Stimulated activated CD4-positive, alpha-beta T cell treated with anti-CD3 and anti-CD28 coated beads, Interleukin-1b, Interleukin-23, amount 100 ng/mL, for 24 hours (primary cell): ENCODE results near the gene DAGLA.

ENCODE experiments used
- DNase-seq, 4 experiments: peaks; one replicate each; pipeline ENCODE4 v3.0.0-alpha.2; 2020; ENCODE audit warnings: low read depth in 4 of 4, low spot score in 1 of 4

DAGLA gene

DNA sequence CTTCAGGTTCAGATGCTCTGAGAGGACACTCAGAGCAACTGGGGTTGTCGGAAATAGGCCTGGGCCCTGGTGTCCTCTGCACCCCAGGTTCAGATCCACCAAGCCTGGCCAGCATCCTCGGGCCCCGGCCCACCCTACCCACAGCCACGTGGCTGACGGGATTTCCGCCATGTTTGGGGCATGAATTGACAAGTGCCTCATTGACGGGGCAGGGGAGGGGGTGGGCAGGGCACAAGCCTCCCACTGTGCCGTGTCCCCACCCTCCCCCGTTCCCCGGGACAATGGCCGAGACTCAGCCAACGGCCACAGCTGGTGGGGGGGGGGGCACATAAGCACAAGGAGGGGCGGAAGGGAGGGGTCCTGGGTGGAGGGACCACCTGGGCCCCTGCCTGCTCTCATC is 80.8 kb downstream of the DAGLA start:
- DNase-seq: no peak

DNA sequence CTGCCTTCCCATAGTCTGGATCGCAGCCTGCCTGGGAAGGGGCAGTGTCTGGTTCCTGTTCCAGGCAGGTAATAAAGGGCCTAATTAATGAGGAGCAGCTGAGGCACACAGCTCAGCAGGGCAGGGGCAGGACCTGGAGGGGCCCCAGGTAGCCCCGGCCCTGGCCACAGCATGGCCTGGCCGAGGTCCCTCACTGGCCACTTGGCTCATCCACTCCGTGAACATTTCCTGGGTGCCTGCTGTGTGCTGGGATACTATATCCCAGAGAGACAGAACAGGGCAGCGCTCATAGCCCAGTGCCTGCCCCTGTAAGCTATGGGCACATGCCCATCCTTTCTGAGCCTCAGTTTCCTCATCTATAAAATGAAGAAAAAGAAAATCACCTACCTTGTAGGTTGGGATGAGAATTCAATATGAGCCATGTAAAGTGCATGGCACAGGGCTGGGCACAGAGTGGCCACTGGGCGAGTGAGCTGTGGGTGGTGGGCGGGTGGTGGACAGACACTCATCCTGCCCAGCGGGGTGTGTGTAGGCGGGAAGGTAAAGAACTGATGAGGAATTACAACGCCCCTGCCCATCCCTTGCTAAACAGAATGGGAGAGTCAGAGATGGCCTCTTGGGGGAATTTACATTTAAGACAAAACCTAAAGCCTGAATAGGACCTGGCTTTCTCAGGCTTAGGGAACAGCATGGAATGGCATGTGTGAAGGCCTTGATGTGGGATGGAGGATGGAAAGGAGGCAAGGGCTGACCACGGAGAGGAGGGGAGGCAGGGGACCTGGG is 81.4 kb downstream of the DAGLA start:
- DNase-seq: no peak

DNA sequence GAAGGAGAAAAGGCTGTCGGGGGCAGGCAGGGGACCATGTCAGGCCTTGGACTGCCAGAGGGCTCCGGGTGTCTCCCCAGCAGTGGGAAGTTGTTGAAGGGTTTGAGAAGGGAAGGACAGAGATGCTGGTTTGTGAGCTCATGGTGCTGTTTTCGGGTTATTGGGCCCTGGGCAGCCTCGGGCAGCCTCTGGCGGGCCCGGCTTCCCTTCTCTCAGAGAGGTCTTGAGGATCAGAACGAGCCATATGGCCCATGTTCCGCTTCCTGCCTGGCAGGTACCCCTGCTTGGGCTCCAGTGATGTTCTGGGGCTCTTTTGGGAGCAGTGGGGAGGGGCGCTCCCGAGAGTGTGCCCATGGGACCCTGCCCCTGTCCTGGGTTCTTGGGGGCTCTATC is 82.0 kb downstream of the DAGLA start:
- DNase-seq: no peak

DNA sequence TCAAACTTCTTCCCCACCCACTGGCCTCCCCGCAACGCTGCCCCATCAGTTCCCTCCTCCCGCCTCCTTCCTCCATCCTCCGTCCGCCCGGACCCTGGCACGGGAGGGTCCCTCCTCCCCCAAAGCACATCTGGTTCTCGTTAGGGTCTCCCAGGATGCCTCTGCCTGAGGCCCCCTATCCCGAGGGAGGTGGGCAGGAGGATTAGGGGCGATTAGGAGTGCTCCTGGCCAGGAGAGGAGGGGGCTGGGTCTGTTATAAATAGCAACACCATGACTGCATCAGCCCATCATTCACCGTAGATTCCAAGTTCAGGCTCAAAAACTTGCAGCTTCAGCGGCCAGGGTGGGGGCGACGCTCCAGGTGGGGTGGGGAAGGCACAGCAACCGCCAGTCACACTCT is 82.6 kb downstream of the DAGLA start:
- DNase-seq: no peak

DNA sequence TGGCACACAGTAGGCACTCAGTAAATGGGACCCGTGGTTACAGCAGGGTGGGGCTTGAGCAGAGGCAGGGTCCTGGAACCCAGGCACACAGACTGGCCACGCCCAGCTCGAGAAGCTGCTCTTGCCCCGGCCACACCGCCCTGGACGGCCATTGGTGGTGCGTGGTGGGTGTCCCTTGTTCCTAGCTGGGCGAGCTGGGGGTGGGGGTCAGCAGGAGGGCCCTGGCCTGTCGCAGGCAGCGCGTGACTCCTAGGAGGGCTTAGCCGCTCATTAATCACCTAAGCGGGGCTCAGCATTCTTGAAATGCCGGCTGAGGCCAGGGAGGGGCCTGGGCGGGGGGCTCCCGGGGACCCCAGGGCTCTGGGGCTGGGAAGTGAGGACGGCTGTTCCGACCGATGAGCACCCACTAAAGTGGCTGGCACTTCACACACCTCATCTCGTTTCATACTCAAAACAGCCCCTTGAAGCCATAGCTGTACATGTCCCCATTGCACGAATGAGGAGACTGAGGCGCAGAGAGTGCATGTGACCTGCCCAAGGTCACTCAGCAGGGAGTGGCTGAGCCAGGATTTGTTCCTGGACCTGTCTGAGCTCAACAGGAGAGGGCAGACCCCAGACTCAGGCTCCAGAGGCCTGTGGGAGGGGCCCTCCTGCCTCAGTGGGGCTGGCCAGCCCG is 83.9 kb downstream of the DAGLA start:
- DNase-seq: no peak

DNA sequence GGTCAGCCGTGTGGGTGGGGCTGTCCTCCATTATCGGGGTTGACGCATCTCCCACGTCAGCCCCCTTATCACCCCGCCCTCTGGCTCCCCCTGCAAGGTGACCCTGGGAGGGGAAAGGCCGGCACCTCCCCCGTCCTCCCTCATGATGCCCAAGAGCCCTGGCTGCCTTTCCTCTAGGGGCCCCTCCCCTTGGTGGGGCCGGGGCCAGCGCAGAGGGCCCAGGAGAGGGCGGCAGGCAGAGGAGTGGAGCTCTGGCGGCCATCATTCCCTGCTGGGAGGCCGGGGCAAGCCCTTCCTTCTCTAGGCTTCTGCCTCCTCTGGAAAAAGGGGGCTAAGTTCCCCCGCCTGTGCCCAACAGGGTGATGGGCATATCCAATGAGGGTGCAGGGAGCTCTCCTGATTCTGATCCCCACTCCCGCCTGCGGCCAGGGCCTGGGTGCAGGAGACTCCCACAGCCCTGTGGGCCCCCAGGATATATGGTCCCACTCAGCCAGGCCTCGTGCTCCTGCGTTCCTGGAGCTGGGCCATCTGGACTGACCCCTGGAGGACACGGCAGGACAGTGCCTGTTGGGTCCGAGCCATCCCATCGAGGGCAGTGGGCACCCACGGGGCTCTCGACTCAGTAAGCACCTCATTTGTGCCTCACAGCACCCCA is 84.5 kb downstream of the DAGLA start:
- no peak for DNase-seq

DNA sequence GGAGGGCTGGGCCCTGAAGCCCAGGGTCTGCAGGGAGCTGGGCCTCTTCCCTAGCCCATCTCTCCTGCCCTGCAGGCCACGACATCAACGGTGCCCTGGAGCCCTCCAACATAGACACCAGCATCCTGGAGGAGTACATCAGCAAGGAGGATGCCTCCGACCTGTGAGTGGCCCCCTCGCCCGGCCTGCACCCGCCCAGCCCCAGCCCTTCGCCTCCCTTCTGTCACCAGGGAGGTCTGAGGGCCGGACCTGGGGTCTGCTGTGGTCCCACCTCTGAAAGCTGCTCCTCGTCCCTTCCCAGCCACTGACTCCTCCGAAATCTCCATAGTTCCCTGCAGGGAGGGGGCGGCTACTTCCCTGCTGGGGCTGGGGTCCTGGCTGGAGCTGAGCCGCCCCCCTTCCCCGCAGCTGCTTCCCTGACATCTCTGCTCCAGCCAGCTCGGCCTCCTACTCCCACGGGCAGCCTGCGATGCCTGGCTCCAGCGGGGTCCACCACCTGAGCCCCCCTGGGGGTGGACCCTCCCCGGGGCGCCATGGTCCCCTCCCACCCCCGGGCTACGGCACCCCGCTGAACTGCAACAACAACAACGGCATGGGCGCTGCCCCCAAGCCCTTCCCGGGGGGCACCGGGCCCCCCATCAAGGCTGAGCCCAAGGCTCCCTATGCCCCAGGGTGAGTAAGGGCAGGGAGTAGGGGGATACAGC is 85.5 kb downstream of the DAGLA start:
- no peak for DNase-seq

DNA sequence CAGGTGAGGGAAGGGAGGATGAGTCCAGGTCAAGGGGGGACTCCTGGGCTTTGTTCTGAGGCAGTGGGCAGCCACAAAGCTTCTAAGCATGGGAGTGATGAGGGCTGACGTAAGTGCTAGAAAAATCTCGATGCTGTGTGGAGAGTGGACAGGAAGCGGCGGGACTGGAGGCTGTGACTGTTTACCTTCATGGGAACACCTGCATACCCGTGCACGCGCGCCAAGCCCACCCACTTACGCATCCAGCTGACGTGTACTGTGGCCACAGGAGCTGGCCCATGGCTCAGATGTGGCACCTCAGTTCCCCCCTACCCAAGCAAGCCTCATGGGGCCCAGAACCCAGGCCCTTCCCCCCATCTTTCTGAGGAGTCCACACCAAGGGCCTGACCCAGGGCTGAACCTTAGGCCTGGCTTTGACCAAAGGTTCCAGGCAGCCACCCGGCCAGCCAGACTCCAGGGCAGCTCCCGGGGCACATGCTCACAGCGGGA is 86.2 kb downstream of the DAGLA start:
- no peak for DNase-seq

DNA sequence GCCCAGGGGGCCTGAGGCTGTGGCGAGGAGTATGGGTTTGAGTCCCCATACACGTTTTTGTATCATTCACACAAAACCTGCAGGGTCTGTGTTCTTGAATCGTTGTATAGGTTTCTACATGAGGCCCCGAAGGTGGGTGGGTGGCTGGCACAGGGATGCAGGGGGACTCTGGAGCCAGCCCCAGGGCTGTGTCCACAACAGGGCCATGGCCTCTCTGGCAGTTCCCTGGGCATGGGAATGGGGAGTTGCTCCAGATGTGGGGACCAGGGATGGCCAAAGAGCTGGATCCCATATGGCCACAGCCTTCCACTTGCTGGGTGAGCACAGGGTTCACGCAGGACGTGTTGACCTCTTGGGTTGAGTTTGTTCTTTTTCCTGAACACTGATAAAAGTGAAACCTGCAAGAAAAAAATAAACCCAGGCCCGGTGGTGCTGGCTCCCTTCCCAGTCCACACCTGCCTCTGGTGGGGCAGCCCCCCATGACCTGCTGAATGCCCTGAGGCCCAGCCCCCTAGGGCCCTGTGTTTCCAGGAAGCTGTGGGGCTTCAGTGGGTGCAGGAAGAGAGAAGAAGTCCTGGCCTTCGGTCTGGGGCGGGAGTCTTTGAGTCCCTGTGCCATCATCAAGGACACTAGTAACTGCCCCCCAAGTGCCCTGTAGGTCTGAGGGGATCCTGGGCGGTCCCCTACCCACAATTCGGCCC is 88.3 kb downstream of the DAGLA start:
- DNase-seq: no peak

DNA sequence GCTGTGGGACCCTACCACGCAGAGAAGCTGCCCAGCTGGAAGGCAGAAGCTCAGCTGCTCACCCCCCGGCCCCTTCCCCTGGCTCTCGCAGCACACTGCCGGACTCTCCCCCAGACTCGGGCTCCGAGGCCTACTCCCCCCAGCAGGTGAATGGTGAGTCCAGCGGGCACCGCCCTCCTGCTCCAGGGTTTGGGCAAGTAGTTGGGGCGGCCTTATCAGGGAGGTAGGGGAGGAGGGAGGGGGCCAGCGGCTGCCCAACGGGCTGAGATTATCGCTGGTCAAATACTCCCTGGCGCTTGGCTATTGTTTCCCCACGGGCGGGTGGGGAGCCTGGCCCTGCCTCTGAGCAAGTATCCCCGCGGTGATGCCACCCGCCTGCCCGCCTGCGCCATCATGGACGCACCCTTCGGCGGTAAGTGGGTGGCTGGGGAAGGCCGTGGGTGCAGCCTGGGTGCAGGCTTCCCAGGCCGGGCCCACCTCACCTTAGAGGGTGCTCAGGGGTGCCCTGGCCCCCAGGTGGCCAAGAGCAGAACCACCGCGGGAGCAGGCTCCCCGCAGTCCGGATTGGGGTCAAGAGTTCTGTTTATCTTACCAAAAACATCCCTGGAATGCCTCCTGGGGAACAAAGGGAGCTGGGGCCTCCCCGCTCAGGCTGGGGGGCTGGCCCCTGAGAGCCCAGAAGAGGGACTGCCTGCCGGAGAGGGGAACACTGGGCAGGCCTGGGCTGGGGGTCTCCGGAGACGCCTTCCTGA is 89.2 kb downstream of the DAGLA start:
- DNase-seq: no peak

DNA sequence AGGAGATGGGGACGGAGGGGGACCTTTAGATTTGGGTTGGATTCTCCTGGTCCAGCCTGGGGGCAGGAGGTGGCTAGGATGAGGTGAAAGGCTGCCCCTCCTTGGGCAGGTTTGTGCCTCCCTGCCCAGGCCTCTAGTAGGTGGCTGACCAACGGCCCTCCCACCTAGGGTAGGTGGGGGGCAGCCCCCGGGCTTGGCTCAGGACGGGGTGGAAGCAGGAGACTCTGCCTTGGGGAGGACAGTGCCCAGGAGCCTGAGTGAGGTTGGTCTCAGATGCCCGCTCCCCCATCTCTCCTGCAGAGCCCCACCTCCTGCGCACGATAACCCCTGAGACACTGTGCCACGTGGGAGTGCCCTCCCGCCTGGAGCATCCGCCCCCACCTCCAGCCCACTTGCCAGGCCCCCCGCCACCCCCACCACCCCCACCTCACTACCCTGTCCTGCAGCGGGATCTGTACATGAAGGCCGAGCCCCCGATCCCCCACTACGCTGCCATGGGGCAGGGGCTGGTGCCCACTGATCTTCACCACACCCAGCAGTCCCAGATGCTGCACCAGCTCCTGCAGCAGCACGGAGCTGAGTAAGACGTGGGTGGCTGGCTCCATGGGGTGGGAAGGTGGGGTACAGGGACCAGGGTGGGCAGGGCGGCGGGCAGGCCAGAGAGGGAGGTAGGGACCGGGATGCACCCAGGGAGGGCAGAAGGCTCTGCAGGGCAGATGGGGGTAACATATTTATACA is 89.9 kb downstream of the DAGLA start:
- DNase-seq: no peak

DNA sequence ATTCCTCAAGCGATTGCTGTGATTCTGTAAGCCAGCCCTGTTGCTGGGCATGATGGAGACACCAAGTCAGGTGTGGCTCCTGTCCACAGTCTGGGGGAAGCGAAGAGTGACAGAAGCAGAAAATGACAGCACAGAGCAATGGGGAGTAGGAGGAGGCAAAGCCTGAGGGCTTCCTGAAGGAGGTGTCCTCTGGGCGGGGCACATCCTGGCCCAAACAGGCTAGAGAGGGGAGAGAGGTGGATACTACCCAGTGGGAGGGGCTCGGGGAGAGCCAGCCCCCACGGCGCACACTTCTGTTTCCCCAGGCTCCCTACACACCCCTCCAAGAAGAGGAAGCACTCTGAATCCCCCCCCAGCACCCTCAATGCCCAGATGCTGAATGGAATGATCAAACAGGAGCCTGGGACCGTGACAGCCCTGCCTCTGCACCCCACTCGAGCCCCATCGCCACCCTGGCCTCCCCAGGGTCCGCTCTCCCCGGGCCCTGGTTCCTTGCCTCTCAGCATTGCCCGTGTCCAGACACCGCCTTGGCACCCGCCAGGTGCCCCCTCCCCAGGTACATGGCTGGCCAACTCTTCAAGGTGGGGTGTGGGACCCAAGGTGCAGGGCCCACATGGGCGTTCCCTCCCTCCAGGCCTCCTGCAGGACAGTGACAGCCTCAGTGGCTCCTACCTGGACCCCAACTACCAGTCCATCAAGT is 91.2 kb downstream of the DAGLA start:
- no peak for DNase-seq

DNA sequence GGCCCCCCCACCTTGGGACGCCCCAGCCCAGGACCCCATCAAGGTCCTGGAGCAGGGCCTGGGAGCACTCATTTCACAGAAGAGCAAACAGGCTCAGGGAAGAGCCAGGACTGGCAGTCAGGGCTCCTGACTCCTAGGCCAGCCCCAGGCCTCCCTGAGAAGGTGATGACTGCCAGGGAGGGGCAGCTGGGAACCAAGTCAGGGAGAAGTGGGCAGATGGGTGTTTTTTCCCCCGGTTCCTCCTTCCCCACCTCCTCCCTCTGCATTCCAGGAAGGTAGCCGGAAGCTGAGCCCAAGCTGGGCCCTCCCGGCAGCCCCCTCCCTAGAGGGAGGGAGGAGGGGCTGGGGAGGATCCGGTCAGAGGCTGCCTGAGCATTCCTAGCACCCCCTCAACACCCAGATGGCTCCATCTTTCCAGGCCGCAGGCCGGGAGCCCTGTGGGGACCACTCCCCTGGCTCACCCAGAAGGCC is 91.8 kb downstream of the DAGLA start:
- no peak for DNase-seq

DNA sequence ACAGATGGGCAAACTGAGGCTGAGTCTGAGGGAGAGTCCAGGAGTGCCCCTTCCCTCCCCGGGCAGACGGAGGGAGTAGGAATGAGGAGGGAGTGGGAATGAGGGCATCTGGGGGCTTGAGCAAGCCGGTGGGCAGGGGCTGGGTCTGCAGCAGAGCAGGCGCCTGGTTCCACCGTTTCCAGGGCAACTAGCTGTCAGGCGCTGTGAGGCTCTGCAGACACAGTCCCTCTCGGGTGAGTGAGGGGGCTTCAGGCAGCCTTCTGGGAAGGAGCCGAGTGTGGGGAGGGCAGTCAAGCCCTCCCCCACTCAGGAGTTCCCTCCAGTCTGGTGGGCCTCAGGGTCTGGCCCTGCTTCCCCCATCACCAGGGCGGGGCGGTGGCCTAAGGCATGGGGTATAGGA is 93.2 kb downstream of the DAGLA start:
- DNase-seq: no peak

DNA sequence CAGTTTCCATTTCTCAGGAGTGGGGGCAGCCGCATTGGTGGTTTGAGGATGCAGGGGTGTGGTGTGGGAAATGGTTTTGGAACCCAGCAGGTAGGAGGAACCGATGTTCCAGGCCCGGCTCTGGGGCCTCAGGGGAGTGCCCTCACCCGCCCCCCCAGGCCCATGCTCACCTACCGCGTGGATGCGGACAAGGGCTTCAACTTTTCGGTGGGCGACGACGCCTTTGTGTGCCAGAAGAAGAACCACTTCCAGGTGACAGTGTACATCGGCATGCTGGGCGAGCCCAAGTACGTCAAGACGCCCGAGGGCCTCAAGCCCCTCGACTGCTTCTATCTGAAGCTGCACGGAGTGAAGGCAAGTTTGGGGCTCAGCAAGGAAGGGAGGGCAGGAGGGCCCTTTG is 93.6 kb downstream of the DAGLA start:
- no peak for DNase-seq

DNA sequence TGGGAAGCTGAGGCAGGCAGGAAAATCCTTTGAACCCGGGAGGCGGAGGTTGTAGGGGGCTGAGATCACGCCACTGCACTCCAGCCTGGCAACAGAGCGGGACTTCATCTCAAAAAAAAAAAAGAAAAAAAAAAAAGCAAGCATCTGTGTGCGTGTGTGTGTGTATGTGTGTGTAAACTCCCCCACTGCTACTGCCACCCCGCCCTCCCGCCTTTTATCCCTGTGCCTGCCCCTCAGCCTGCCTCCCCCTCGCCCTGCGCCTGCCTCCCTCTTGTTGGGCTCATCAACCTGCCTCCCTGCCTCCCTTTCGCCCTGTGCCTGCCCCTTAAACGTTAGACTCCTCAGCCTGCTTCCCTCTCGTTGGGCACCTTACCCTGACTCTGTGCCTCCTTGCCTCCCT is 94.2 kb downstream of the DAGLA start:
- DNase-seq: no peak

DNA sequence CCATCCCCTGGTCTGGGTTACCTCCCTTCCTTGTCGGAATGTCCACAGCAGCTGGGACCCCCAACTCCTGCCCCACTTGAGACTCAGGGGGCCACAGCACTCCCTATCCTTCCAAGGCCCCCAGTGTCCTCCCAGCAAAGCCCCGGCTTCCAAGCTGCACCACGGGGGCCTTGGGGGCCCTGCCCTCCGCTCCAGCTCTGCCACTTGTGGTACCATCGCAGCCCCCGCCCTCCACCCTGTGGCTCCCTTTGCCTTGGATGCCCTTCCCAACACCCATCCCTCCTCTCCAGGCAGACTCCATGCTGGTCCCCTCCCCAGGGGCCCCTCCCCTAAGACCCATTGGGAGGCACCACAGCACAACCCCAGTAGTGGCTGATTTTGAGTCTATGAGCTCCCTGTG is 94.9 kb downstream of the DAGLA start:
- no peak for DNase-seq

DNA sequence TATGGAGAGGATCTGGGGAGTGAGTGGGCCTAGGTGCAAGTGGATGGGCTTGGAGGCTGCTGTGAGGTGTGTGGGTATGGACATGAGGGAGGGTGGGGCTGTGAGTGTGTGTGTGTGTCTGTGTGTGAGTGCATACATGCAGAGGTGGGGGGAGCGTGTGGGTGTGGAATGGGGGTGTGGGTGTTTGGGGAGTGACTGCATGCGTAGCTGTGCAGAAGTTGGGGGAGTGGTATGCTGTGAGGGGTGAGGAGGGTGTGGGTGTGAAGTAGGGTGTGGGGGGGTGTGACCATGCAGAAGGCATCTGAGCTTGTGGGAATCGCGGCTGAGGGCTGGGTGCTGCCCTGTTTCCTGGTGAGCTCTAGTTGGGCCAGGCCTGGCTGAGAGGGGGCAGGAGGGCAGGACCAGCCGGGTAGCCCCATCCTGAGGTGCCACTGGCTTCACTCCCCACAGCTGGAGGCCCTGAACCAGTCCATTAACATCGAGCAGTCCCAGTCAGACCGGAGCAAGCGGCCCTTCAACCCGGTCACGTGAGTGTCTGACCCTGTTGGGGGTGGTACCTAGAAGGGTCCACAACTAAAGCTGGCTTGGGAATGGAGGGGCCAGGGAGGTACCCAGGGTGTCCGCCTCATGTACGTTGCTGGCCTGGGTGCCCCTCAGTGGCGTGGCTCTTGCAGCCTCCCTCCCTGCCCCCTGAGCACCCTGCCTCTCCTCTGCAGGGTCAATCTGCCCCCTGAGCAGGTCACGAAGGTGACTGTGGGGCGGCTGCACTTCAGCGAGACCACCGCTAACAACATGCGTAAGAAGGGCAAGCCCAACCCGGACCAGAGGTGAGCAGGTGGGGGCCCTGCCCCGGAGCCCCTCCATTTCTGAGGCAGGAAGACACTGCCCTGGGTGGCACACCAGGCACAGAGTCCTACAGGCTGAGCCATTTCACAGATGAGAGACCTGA is 95.7 kb downstream of the DAGLA start:
- no peak for DNase-seq
